Measurements from ENCODE around the gene OTOS.

The OTOS gene

DNA sequence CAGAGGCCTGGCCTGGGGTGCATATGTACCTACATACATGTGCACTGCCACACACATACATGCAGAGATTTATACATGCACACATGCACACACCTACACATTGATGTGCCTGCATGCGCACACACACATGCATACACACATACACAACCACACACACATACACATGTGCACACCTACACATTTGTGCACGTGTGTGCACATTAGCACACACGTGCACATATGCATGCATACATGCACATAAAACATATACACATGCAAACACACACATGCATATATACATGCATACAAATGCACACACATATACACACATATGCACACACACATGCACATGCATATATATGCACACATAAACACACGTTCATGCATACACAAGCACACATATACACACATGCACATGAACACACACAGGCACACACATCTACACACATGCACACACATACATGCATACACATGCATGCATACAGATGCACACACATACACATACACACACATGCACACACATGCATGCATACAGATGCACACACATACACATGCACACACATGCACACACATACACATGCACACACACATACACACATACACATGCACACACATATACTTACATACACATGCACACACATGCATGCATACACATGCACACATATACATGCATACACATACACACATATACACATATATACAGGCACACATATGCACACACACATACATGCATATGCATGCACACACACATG lies 23.6 kb upstream of the OTOS start:
- no peak for TF ChIP-seq ZFX (IDR thresholded peaks at IDR 0.05; ENCODE audit: borderline replicate concordance)
- TF ChIP-seq, protein P1, sequence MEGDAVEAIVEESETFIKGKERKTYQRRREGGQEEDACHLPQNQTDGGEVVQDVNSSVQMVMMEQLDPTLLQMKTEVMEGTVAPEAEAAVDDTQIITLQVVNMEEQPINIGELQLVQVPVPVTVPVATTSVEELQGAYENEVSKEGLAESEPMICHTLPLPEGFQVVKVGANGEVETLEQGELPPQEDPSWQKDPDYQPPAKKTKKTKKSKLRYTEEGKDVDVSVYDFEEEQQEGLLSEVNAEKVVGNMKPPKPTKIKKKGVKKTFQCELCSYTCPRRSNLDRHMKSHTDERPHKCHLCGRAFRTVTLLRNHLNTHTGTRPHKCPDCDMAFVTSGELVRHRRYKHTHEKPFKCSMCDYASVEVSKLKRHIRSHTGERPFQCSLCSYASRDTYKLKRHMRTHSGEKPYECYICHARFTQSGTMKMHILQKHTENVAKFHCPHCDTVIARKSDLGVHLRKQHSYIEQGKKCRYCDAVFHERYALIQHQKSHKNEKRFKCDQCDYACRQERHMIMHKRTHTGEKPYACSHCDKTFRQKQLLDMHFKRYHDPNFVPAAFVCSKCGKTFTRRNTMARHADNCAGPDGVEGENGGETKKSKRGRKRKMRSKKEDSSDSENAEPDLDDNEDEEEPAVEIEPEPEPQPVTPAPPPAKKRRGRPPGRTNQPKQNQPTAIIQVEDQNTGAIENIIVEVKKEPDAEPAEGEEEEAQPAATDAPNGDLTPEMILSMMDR (IDR thresholded peaks at IDR 0.05): no peak
- H3K27ac ChIP-seq: no peak overlapping the region

- H3K27ac ChIP-seq: no peak overlapping the region
- TF ChIP-seq ZFX (IDR thresholded peaks at IDR 0.05; ENCODE audit: borderline replicate concordance): no peak
- TF ChIP-seq, protein P1 (IDR thresholded peaks at IDR 0.05): no peak
Observed at GRCh38 chr2:240162939-240163714, 22.7 kb upstream of the OTOS start.

- TF ChIP-seq, protein P1 (IDR thresholded peaks at IDR 0.05): no peak
- H3K27ac ChIP-seq: no peak overlapping the region
Observed at GRCh38 chr2:240162531-240162930, 22.1 kb upstream of the OTOS start.

DNA sequence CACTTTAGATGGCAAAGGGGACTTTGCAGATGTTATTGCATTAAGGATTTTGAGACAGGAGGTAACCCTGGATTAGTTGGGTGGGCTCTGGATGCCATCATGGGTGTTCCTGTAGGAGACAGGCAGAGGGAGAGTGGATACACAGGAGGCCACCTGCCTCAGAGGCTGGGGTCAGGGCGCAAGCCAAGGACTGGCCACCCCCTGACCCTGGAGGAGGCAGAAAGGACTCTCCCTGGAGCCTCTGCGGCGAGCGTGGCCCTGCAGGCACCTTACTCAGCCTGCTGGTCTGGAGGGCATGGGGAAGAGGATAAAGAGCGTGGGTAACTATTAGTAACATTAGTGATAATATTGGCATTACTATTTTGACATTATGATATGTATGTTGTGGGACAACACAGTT lies 21.6 kb upstream of the OTOS start:
- no peak overlapping the region for H3K27ac ChIP-seq
- no peak for TF ChIP-seq ZFX (IDR thresholded peaks at IDR 0.05; ENCODE audit: borderline replicate concordance)
- TF ChIP-seq, protein P1 (IDR thresholded peaks at IDR 0.05): no peak

DNA sequence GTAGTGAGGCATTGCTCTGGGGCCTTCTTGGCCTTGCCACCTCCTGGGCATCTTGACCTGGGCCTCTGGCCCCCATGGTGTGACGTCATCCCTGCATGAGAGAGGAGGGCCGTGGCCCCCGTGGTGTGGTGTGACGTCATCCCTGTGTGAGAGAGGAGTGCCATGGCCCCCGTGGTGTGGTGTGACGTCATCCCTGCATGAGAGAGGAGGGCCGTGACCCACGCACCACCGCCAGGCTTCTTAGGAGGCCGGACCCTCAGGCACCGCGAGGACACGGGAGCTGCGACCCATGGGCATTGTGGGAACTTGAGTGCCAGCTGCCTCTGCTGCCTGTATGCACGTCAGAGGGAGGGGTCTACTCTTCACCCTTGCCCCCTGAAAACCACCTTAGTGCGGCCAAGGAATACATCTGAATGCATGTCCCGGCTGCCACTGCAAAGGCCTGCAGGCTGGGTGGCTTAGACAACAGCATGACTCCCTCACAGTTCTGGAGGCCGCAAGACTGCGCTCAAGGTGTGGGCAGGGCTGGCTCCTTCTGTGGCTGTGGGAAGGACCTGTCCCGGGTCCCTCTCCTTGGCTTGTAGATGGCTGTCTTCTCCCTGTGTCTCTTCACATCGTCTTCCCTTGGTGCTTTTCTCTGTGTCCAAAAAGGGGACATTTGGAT lies 20.8 kb upstream of the OTOS start:
- TF ChIP-seq ZFX (IDR thresholded peaks at IDR 0.05; ENCODE audit: borderline replicate concordance): no peak
- TF ChIP-seq, protein P1 (IDR thresholded peaks at IDR 0.05): no peak
- no peak overlapping the region for H3K27ac ChIP-seq

- no peak overlapping the region for H3K27ac ChIP-seq
- TF ChIP-seq ZFX (IDR thresholded peaks at IDR 0.05; ENCODE audit: borderline replicate concordance): no peak
- TF ChIP-seq, protein P1 (IDR thresholded peaks at IDR 0.05): no peak
Observed at GRCh38 chr2:240160291-240161086, 20.0 kb upstream of the OTOS start.

Measured in 22Rv1 (cell line).